ENCODE results near the gene DDA1. TPM values are rescaled to one million over a fixed set of nuclear protein-coding genes. Genes with fewer than 3 reads are reported as not detected.

The DDA1 gene
- total RNA-seq, 4 donors from 2014 or later = 4.6 to 44.4 (median 23.8) TPM

- peak; percentile 77 for DNase-seq (ENCODE audit: low spot score)
- peak; percentile 80 for ATAC-seq (ENCODE audit: low FRiP score)
- peak in 1 of 3 donors; percentile 37 for TF ChIP-seq CTCF (IDR thresholded peaks at IDR 0.05)
Observed at GRCh38 chr19:17305517-17306284, 3.7 kb upstream of the DDA1 start, which contains the start of gene MRPL34. Gene MRPL34 (plus strand): TSS chr19:17305872. CDS start chr19:17305893, 21 bp downstream.

DNA sequence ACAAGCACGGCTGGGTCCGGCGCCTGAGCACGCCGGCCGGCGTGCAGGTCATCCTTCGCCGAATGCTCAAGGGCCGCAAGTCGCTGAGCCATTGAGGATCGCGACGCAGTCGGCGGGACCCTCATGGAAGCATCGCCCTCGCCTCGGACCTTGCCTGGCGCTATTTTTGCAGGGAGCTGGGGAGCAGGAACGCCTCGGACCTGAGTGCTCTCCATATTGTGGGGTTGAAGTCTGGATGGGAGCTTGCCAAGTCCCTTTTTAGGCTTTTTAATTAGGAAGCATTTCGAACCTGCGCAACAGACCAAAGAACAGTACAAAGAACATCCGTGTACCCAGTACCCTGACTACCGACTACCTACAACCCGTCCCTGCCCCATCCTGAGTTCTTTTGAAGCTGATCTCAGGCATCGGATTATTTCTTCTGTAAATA lies 3.1 kb upstream of the DDA1 start:
- DNase-seq (ENCODE audit: low spot score) = no peak
- ATAC-seq (ENCODE audit: low FRiP score) = no peak

DNA sequence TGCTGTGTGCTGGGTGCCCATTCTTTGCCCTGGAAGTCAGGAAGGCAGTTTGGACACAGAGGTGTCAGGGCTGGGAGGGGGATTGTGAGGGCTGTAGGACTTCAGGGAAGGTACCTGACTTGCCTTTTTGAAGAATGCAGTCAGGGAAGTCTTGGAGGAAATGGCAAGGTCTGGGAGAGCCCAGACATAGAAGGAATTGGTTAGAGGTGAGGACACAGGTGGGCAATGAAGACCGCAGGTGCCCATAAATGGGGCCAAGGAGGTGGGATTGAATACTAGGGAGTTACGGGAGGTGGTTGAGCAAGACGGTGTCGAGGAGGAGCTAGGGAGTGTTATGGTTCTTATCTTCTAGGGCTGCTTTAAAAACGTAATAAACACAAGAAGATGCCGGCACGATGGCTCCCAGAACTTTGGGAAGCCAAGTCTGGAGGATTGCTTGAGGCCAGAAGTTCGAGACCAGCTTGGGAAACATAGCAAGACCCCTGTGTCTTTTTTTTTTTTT lies 1.4 kb upstream of the DDA1 start:
- ATAC-seq (ENCODE audit: low FRiP score) (no peak), DNase-seq (ENCODE audit: low spot score) (no peak)
- no peak for TF ChIP-seq CTCF (IDR thresholded peaks at IDR 0.05)

More for the DNA sequence above, 3.1 kb upstream of the DDA1 start:
- no peak for TF ChIP-seq CTCF (IDR thresholded peaks at IDR 0.05)

- ATAC-seq (ENCODE audit: low FRiP score) (no peak), DNase-seq (ENCODE audit: low spot score) (no peak)
- no peak for TF ChIP-seq CTCF (IDR thresholded peaks at IDR 0.05)
Observed at GRCh38 chr19:17309965-17310461, 650 bp downstream of the DDA1 start.

DNA sequence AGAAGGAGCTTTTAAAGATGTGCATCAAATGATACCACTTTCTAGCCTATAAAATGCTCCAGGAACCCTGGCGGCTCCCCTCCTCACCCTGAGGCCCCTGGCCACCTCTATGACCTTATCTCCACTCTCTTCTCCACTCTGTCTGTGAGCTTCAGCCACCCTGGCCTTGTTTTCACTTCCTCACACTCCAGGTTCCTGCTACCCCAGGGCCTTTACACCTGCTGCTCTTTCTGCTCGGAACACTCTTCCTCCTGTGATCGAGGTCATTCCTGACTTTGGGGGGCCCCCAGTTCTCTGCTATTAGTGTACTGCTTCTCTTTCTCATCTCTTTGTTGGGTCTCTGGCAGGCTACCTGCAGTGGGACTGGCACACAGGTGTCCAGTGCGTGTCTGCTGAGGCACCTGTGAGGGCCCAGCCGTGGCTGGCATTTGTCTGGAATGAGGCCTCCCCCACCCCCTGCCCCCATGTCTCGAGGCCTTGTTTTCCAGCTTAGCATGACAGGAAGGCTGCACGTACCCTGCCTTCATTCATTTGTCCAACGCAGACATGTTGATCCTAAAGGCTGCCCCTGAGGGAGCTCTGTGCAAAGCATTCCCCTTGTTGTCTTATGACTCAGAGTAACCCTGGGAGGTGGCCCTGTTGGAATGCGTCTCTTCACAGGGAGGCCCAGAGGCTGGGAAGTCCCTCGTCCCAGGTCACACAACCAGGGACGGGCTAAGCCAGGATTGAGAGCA lies 2.3 kb downstream of the DDA1 start:
- DNase-seq (ENCODE audit: low spot score) (no peak), ATAC-seq (ENCODE audit: low FRiP score) (no peak)
- TF ChIP-seq CTCF (IDR thresholded peaks at IDR 0.05) = no peak

- DNase-seq (ENCODE audit: low spot score) (no peak), ATAC-seq (ENCODE audit: low FRiP score) (no peak)
- TF ChIP-seq CTCF (IDR thresholded peaks at IDR 0.05) = no peak
Observed at GRCh38 chr19:17312189-17313113, 3.1 kb downstream of the DDA1 start.
